Ovary (tissue), 9 donors: ENCODE results near the gene MRTFA. TPM values are rescaled to one million over a fixed set of nuclear protein-coding genes. Genes with fewer than 3 reads are reported as not detected.
"Not testable (repeated sequence)": the region's sequence is repeated elsewhere in the genome, so short reads cannot be mapped to it uniquely, and the experiment has no call there.

Source experiments
- DNase-seq, 5 donors: peaks; one replicate each; pipeline ENCODE4 v3.0.0-alpha.2; 2019 to 2020
- H3K27ac ChIP-seq, 2 donors: fragments of 200-600 bp; one replicate each; pipeline versions ENCODE4 v1.5.1 to v1.8.0; 2019 to 2022
- H3K27me3 ChIP-seq: fragments of 200-600 bp; one replicate; pipeline ENCODE4 v1.8.0; 2022
- H3K36me3 ChIP-seq: fragments of 200-600 bp; sonication (generic); one replicate; pipeline ENCODE4 v1.5.1; 2019
- H3K4me1 ChIP-seq: one replicate; pipeline ENCODE4 v1.8.1; 2013; ENCODE audit warnings: mild to moderate bottlenecking, moderate library complexity; ENCODE audit not compliant: insufficient read depth
- H3K4me3 ChIP-seq: fragments of 200-600 bp; sonication (generic); one replicate; pipeline ENCODE4 v1.5.1; 2017
- H3K9me3 ChIP-seq, 2 donors: fragments of 200-600 bp in 1 of 2; sonication (generic) in 1 of 2; one replicate each; pipeline versions ENCODE4 v1.5.1 to v1.8.1; 2013 to 2019; ENCODE audit warnings: mild to moderate bottlenecking in 1 of 2, moderate library complexity in 1 of 2
- EP300 ChIP-seq: sonication (generic); formaldehyde crosslinking; IDR thresholded peaks from one replicate; pipeline ENCODE4 v1.6.1; 2017; ENCODE audit warnings: antibody characterized with exemption
- POLR2A ChIP-seq: fragments of 450-650 bp; IDR thresholded peaks from one replicate; pipeline ENCODE4 v1.6.1; 2017; ENCODE audit warnings: antibody characterized with exemption, mild to moderate bottlenecking, moderate library complexity
- WGBS, 3 donors: extraction: QIAGEN DNeasy Blood & Tissue Kit in 1 of 3; methylation state at CpG; one replicate each; pipeline versions ENCODE4 v1.1.5 to v1.1.7; 2013 to 2017; 5-methylcytosine and 5-hydroxymethylcytosine counted together
- intact Hi-C, 4 donors: fragments of 100-400 bp; cut with DNase I; formaldehyde crosslinking; loops; one replicate each; pipeline versions ENCODE4 v1.11.0 to v1.15.1; 2022 to 2023
- polyA plus RNA-seq, 2 donors: library from polyadenylated mRNA; stranded (reverse); fragments of 200-250 nt in 1 of 2; fragments of 350-450 nt in 1 of 2; fragmentation: Illumina TruSeq in 1 of 2; extraction: RNeasy Lipid Tissue Mini Kit (QIAGEN cat#74804) in 1 of 2; gene quantifications; one replicate each; pipeline ENCODE4 v1.2.3, GENCODE V29; 2013 to 2014
- total RNA-seq, 7 donors: library from RNA; depleted of rRNA in 2 of 7; stranded (reverse); fragments of >200 nt in 2 of 7; fragmentation: NEBNext Ultra II Directional in 3 of 7; extraction: Animal tissue kit (Norgen Biotek cat#: 25700) in 3 of 7; gene quantifications; one replicate each; pipeline versions ENCODE4 v1.1.0 to v1.2.4, GENCODE V29; 2016 to 2023
- TF ChIP-seq, protein P1 (sequence below), 3 donors: fragments of 450-650 bp in 2 of 3; fragments of 200-600 bp in 1 of 3; IDR thresholded peaks; one replicate each; pipeline versions ENCODE4 v1.5.1 to v1.8.0; 2016 to 2022; ENCODE audit warnings: antibody characterized with exemption in 3 of 3, mild to moderate bottlenecking in 1 of 3
- donor health status: DM: no; HTN: no; CAD: no; lungs with moderate emphysema.
- donor health status: DM: no; HTN: no; CAD: no.
- donor health status: Bipolar disorder and iron deficiency.
- donor health status: DM: yes; HTN: yes; CAD: no.
- donor health status: DM: no; HTN: no; CAD: no.
- donor health status: DM: yes; HTN: yes; CAD: no.

MRTFA gene
- total and polyA plus RNA-seq, 9 donors, result 15.4 to 59.7 (median 54.9) TPM

DNA sequence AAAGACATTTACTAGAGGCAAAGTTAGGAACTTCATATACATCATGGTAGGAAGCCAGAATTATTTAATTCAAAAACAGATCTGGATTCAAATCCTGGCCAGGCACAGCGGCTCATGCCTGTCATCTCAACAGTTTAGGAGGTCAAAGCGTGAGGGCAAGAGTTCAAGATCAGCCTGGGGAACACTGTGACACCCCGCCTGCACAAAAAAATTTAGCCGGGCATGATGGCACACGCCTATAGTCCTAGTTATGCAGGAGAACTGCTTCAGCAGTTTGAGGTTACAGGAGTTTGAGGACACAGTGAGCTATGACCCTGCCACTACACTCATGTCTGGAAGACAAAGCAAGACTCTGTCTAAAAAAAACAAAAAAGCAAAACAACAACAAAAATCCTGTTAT is 8.9 kb downstream of the MRTFA start:
- 66 to 82% (median 81%) methylated on average over 5 of the region's 5 CpGs for WGBS, 3 donors
- no peak for TF ChIP-seq POLR2A
- TF ChIP-seq EP300, result no peak
- TF ChIP-seq, protein P1, sequence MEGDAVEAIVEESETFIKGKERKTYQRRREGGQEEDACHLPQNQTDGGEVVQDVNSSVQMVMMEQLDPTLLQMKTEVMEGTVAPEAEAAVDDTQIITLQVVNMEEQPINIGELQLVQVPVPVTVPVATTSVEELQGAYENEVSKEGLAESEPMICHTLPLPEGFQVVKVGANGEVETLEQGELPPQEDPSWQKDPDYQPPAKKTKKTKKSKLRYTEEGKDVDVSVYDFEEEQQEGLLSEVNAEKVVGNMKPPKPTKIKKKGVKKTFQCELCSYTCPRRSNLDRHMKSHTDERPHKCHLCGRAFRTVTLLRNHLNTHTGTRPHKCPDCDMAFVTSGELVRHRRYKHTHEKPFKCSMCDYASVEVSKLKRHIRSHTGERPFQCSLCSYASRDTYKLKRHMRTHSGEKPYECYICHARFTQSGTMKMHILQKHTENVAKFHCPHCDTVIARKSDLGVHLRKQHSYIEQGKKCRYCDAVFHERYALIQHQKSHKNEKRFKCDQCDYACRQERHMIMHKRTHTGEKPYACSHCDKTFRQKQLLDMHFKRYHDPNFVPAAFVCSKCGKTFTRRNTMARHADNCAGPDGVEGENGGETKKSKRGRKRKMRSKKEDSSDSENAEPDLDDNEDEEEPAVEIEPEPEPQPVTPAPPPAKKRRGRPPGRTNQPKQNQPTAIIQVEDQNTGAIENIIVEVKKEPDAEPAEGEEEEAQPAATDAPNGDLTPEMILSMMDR (IDR thresholded peaks at IDR 0.05), result no peak
- no peak overlapping the region for H3K4me3 ChIP-seq
- no peaks in the 10 kb centered on the region for H3K9me3 ChIP-seq
- no peaks in the 10 kb centered on the region for H3K27me3 ChIP-seq
- peaks cover 8% of the 10 kb centered on the region for H3K4me1 ChIP-seq
- H3K36me3 ChIP-seq, result no peaks in the 10 kb centered on the region
- no peak overlapping the region for H3K27ac ChIP-seq
- DNase-seq, result no peak
- intact Hi-C loops, result loop anchor here in 1 of 4 donors (2.0 kb wide), 1 partner anchor 45 kb away; no protein-coding TSS in a partner anchor

DNA sequence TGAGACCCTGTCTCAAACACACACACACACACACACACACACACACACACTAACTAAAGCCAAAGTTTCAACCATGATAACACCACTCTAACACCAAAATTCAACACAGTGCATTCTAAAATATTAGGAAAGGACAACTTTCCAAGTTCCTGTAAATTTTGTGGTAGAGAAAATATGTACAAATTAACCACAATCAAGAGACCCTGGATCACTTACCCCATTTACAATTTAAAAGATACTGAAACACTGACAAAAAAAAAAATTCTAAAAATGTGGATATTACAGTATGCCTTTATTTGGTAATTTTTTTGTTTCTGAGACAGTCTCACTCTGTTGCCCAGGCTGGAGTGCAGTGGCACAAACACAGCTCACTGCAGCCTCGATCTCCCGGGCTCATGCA is 9.7 kb downstream of the MRTFA start:
- TF ChIP-seq EP300, result no peak
- TF ChIP-seq, protein P1 (IDR thresholded peaks at IDR 0.05), result no peak
- TF ChIP-seq POLR2A, result no peak
- Histone ChIP-seq H3K4me3 (no peak overlapping the region), H3K4me1 (peaks cover 8% of the 10 kb centered on the region), H3K27me3 (no peaks in the 10 kb centered on the region), H3K9me3 (no peaks in the 10 kb centered on the region), H3K36me3 (no peaks in the 10 kb centered on the region), H3K27ac (no peak overlapping the region)
- WGBS, 3 donors, result 21 to 37% (median 27%) methylated on average over 2 of the region's 2 CpGs
- DNase-seq, result no peak
- intact Hi-C loops, result no loop called here

DNA sequence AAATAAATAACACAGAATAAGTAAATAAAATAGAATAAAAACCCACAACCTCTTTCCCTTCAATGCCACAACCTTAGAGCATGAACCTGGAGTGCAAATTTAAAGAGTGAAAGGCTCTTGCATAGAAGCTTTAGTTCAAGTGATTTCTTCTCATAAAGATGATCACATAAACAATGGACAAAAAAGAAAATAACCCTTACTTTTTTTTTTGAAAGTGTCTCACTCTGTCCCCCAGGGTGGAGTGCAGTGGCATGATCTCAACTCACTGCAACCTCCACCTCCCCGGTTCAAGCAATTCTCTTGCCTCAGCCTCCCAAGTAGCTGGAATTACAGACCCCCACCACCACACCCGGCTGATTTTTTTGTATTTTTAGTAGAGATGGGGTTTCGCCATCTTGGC is 10.7 kb downstream of the MRTFA start:
- H3K27ac ChIP-seq, H3K36me3 ChIP-seq, H3K9me3 ChIP-seq, H3K4me1 ChIP-seq, H3K4me3 ChIP-seq, intact Hi-C loops, H3K27me3 ChIP-seq, DNase-seq: not testable (repeated sequence)
- WGBS, 3 donors, result 97 to 99% (median 97%) methylated on average over 3 of the region's 3 CpGs

DNA sequence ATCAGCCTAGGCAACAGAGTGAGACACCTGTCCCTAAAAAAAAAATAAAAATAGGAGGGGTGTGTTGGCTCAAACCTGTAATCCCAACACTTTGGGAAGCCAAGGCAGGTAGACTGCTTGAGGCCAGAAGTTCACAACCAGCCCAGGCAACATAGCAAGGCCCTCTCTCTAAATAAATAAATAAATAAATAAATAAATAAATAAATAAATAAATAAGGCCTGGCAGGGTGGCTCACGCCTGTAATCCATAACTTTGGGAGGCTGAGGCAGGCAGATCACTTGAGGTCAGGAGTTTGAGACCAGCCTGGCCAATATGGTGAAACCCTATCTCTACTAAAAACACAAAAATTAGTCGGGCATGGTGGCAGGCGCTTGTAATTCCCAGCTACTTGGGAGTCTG is 11.2 kb downstream of the MRTFA start:
- DNase-seq, intact Hi-C loops, H3K9me3 ChIP-seq, H3K36me3 ChIP-seq, H3K4me1 ChIP-seq, H3K27me3 ChIP-seq, H3K4me3 ChIP-seq, H3K27ac ChIP-seq: not testable (repeated sequence)
- WGBS, 3 donors, result 95 to 96% (median 95%) methylated on average over 3 of the region's 3 CpGs

DNA sequence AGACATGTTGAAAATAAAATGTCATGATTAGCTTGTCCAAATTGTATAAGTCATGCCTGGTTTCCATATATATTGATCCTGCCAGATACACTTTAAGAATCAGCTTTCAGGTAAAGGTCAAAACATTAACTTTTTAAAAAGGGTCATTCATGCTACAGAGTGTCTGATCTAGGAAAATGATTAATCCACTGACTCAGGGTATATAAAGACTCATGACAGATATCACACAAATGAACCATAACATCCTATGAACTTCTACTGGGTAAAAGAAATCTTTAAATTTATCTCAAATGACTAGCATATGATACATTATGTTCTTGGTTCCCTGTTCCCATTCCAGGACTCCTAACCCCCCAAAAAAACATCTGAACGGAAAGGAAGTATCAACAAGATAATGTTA is 11.7 kb downstream of the MRTFA start:
- DNase-seq, result no peak
- intact Hi-C loops, result no loop called here

More for the DNA sequence above, 11.7 kb downstream of the MRTFA start:
- no peaks in the 10 kb centered on the region for H3K27me3 ChIP-seq
- no peaks in the 10 kb centered on the region for H3K9me3 ChIP-seq
- H3K4me1 ChIP-seq, result peaks cover 8% of the 10 kb centered on the region
- no peaks in the 10 kb centered on the region for H3K36me3 ChIP-seq
- no peak overlapping the region for H3K27ac ChIP-seq
- no peak overlapping the region for H3K4me3 ChIP-seq
- 71 to 90% (median 85%) methylated on average over 1 of the region's 1 CpG for WGBS, 3 donors
- no peak for TF ChIP-seq POLR2A
- TF ChIP-seq, protein P1 (IDR thresholded peaks at IDR 0.05), result no peak
- TF ChIP-seq EP300, result no peak
